ENCODE measurements around the gene VMO1. TPM values are rescaled to one million over a fixed set of nuclear protein-coding genes. Genes with fewer than 3 reads are reported as not detected.

VMO1 gene
- total and polyA plus RNA-seq, 9 donors = 0.69 to 3.5 (median 1.3) TPM; not detected in 1

- WGBS, 3 donors = 1 to 2% (median 2%) methylated on average over 14 to 16 of the region's 16 CpGs
- intact Hi-C loops (cut with DNase I) = no loop called here
- no peaks in the 10 kb centered on the region for H3K27me3 ChIP-seq
- no peak for TF ChIP-seq EP300 (IDR thresholded peaks at IDR 0.05)
- peaks cover 8% of the 10 kb centered on the region for H3K4me1 ChIP-seq (ENCODE audit: insufficient read depth)
- peak overlapping the region; percentile 84 for H3K4me3 ChIP-seq
- H3K9me3 ChIP-seq = no peaks in the 10 kb centered on the region
- peak overlapping the region in 1 of 2 donors; percentile 36 for H3K27ac ChIP-seq
- no peak for DNase-seq
- H3K36me3 ChIP-seq = no peaks in the 10 kb centered on the region
Measured at GRCh38 chr17:4806456-4806776, 20.3 kb upstream of the VMO1 start.

GRCh38 chr17:4802228-4802627, 16.1 kb upstream of the VMO1 start, which contains the start of gene C17orf114:
Gene C17orf114, minus strand, starts transcription at chr17:4802328.
- no peak for TF ChIP-seq CTCF (IDR thresholded peaks at IDR 0.05)
- TF ChIP-seq POLR2A (IDR thresholded peaks at IDR 0.05) = no peak
- TF ChIP-seq EP300 (IDR thresholded peaks at IDR 0.05) = no peak
- no peak within 1 kb of the TSS for H3K4me3 ChIP-seq
- H3K27ac ChIP-seq = no peak within 1 kb of the TSS
- intact Hi-C loops (cut with DNase I) = no loop called here
- 75 to 83% (median 77%) methylated on average over 9 of the region's 9 CpGs for WGBS, 3 donors
- H3K4me1 ChIP-seq (ENCODE audit: insufficient read depth) = peaks cover 1% of the 10 kb centered on the region
- no peaks in the 10 kb centered on the region for H3K9me3 ChIP-seq
- H3K27me3 ChIP-seq = no peaks in the 10 kb centered on the region
- no peak for DNase-seq
- H3K36me3 ChIP-seq = no peaks in the 10 kb centered on the region

- Histone ChIP-seq H3K9me3 (no peaks in the 10 kb centered on the region), H3K4me3 (no peak overlapping the region), H3K4me1 (ENCODE audit: insufficient read depth) (peaks cover 4% of the 10 kb centered on the region), H3K27ac (no peak overlapping the region), H3K36me3 (no peaks in the 10 kb centered on the region), H3K27me3 (no peaks in the 10 kb centered on the region)
- WGBS, 3 donors = 62 to 76% (median 73%) methylated on average over 10 of the region's 10 CpGs
- DNase-seq = no peak
- intact Hi-C loops (cut with DNase I) = no loop called here
- TF ChIP-seq CTCF (IDR thresholded peaks at IDR 0.05) (no peak), POLR2A (IDR thresholded peaks at IDR 0.05) (no peak), EP300 (IDR thresholded peaks at IDR 0.05) (no peak)
Measured at GRCh38 chr17:4800462-4801196, 14.5 kb upstream of the VMO1 start.

GRCh38 chr17:4796552-4796920, 10.4 kb upstream of the VMO1 start:
- 0 to 1% (median 1%) methylated on average over 7 of the region's 7 CpGs for WGBS, 3 donors
- no peaks in the 10 kb centered on the region for H3K9me3 ChIP-seq
- H3K36me3 ChIP-seq = no peaks in the 10 kb centered on the region
- H3K27ac ChIP-seq = peak overlapping the region; percentile 30 to 54
- no peak for TF ChIP-seq POLR2A (IDR thresholded peaks at IDR 0.05)
- no peak for TF ChIP-seq EP300 (IDR thresholded peaks at IDR 0.05)
- TF ChIP-seq CTCF (IDR thresholded peaks at IDR 0.05) = no peak
- intact Hi-C loops (cut with DNase I) = no loop called here
- no peaks in the 10 kb centered on the region for H3K27me3 ChIP-seq
- peaks cover 4% of the 10 kb centered on the region for H3K4me1 ChIP-seq (ENCODE audit: insufficient read depth)
- no peak for DNase-seq
- peak overlapping the region; percentile 75 for H3K4me3 ChIP-seq

GRCh38 chr17:4795168-4795567, 9.0 kb upstream of the VMO1 start:
- no peaks in the 10 kb centered on the region for H3K27me3 ChIP-seq
- intact Hi-C loops (cut with DNase I) = no loop called here
- H3K36me3 ChIP-seq = no peaks in the 10 kb centered on the region
- WGBS, 3 donors = 78 to 88% (median 84%) methylated on average over 1 of the region's 1 CpG
- DNase-seq = no peak
- H3K4me1 ChIP-seq (ENCODE audit: insufficient read depth) = peaks cover 6% of the 10 kb centered on the region
- TF ChIP-seq CTCF (IDR thresholded peaks at IDR 0.05) (no peak), POLR2A (IDR thresholded peaks at IDR 0.05) (no peak), EP300 (IDR thresholded peaks at IDR 0.05) (no peak)
- H3K4me3 ChIP-seq = no peak overlapping the region
- H3K9me3 ChIP-seq = no peaks in the 10 kb centered on the region
- H3K27ac ChIP-seq = no peak overlapping the region

Measured in ovary (tissue), 9 donors.